GM21367 (cell line): ENCODE results near the gene ZNF775.

Experiments used
- ATAC-seq: cut with Tn5 transposase; IDR thresholded peaks from one replicate; pipeline ENCODE4 v1.9.1; 2021; ENCODE audit not compliant: unreplicated experiment

Gene ZNF775

GRCh38 chr7:150434240-150434639, 55.1 kb downstream of the ZNF775 start:
- ATAC-seq = no peak

DNA sequence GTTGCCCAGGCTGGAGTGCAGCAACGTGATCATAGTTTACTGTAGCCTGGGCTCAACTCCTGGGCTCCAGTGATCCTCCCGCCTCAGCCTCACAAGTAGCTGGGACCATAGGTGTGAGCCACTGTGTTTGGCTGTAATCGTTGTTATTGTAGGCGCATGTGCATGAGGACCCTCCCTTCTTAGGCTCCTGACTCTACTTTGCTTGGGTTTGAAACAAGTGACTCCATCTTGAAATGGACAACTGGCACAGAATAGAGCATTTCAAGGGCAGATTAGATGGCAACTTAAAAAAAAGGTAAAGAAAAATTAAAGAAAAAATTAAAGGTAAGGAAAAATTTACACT, 55.9 kb downstream of the ZNF775 start:
- ATAC-seq = no peak

GRCh38 chr7:150435390-150436073, 56.4 kb downstream of the ZNF775 start:
- peak; percentile 84 for ATAC-seq

- no peak for ATAC-seq
Measured at GRCh38 chr7:150439967-150440366, 60.8 kb downstream of the ZNF775 start.

DNA sequence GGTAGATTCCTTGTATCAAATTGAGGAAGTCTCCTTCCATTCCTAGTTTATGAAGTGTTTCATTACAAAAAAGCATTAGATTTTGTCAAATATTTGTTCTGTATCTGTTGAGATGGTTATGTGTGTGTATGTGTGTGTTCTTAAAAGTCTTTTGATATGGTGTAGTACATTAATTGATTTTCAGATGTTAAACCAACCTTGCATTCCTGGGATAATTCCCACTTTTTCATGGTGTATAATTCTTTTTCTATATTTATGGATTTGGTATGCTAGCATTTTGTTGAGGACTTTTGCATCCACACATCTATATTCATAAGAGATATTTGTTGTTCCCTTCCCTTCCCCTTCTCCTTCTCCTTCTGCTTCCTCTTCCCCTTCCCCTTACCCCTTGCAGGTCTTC, 62.4 kb downstream of the ZNF775 start:
- no peak for ATAC-seq

DNA sequence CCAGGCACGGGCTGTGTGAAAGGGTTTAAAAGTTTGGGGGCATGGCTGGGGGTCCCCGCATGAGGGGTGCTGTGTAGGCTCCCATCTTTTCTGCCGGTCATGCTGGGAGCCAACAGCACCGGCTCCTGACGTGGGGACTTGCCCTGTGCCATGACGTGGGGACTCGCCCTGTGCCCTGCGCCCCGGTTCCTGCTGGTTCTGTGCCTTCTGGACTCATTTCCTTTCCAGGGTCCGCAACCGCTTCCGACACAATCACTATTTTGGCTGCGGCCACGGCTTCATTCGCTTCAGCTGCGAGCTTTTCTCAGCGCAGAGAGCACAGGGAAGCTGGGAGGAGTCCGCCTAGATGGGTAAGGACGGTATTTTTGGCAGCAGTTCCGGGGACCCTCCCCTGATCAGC, 63.7 kb downstream of the ZNF775 start:
- ATAC-seq = no peak

DNA sequence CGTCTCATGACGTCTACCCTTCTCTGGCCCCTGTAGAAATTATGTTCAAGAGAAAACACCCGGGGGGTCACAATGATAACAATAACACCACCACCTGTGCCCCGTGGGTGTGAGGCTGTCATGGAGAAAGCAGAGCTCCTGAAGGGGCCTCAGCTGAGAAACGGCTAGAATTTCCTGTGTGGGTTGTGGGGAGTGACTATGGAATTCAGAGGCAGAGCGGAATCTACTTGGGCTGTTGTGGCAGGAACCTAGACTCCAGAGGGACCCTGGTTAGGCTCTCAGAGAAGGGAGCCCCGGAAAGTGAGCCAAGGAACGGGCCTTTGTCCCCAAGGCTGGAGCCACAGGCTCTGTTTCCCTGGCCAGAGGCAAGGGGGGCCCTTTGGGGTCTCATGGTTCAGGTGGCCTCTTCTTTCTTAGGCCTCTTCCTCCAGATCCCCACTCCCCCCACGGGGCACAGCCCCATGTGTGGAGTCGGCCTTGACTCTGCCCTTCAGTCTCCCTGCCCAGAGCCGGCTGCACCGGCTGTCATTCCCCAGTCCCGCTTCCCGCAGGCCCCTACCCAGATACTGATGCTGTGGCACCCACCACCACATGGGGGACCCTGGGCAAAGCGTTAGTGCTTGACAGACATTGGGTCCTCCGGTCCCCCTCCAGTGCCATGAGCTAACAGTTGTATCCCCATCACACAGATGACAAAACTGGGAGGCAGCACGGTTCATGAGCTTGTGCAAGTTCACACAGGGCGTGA, 64.8 kb downstream of the ZNF775 start:
- no peak for ATAC-seq

DNA sequence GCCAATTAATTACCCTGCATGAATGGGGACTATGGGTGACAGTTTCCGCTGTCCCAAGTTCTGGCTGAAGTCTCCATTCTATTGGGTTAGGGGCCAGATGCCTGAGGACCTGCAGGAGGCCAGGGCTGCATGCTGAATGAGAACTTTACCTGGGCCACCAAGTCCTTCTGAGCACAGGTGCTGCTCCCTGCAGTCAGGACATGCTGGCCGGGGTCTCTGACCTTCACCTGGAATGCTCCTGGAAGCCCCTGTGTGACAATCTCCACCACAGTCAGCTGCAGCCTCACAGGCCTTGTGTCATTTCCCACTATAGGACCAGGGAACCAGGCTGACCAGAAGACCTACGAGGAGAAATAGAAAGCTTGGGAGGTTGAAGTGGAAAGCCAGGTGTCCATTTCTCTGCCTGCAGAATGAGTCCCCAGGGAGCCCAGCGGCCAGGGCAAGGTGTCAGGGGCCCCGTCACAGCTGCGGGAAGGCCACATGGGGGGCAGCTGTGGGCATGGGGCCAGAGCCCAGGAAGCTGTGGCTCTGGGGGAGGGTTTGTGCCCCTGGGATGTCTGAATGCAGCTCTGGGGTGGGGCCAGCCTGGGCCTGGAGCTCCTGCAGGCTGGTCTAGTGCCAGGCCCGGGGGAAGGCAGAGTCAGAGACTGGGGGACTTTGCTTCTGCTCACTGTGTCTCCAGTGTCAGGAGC, 65.7 kb downstream of the ZNF775 start:
- no peak for ATAC-seq

GRCh38 chr7:150446288-150446938, 67.3 kb downstream of the ZNF775 start:
- ATAC-seq = no peak
